ENCODE data around the gene RAB33A.

DNA sequence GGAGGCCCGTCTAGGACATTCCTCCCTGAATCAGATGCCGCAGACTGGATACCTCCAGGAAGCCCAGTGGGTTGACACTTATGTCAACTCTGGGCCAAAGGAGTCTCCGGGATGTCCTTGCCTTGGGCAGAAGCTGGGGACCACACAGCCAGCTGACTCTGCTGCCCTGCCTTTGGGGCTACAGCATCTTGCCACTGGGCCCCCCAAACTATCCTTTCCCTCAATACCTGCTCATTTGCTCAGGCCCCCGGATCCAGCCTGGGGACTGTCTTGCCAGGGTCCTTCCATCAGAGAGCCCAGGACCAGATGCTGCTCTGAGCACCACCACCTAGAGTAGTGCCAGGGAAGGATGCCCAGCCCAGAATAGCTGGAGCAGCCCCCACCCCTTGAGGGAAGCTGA lies 19.0 kb downstream of the RAB33A start:
- TF ChIP-seq, protein P1, sequence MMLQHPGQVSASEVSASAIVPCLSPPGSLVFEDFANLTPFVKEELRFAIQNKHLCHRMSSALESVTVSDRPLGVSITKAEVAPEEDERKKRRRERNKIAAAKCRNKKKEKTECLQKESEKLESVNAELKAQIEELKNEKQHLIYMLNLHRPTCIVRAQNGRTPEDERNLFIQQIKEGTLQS (IDR thresholded peaks at IDR 0.05): no peak
- TF ChIP-seq CTCF (IDR thresholded peaks at IDR 0.05 in 2 of 3, conservative IDR thresholded peaks at IDR 0.05 in 1 of 3; ENCODE audit: borderline replicate concordance in 1 of 3, insufficient read depth in 1 of 3, low read depth in 2 of 3, low read length in 2 of 3): no peak
- TF ChIP-seq CBX3 (IDR thresholded peaks at IDR 0.05; ENCODE audit: low read depth): no peak
- TF ChIP-seq EGR1 (IDR thresholded peaks at IDR 0.05; ENCODE audit: low read depth): no peak
- TF ChIP-seq TCF7L2 (IDR thresholded peaks at IDR 0.05; ENCODE audit: borderline replicate concordance, extremely low read depth, insufficient read depth, insufficient read length): no peak
- TF ChIP-seq ZFX (IDR thresholded peaks at IDR 0.05): no peak

Data from HCT116 (cell line).